Fibroblast of lung (primary cell): ENCODE results near the gene CARD8. TPM values are rescaled to one million over a fixed set of nuclear protein-coding genes. Genes with fewer than 3 reads are reported as not detected.

Experiments used
- DNase-seq, 2 donors: peaks; one replicate each; pipeline versions ENCODE4 v3.0.0 to v3.0.0-alpha.2; 2010; ENCODE audit warnings: low read depth in 2 of 2
- H2AFZ ChIP-seq: 2 replicates; pipeline ENCODE4 v1.5.1; 2012; ENCODE audit warnings: low read length, control low read depth, inconsistent platforms
- H3K27ac ChIP-seq: 2 replicates; pipeline ENCODE4 v1.5.1; 2011; ENCODE audit warnings: low read length, control low read depth; ENCODE audit not compliant: insufficient read depth
- H3K27me3 ChIP-seq: 2 replicates; pipeline ENCODE4 v1.5.1; 2011; ENCODE audit warnings: mild to moderate bottlenecking, low read length; ENCODE audit not compliant: control insufficient read depth, insufficient read depth
- H3K36me3 ChIP-seq: 2 replicates; pipeline ENCODE4 v1.5.1; 2011; ENCODE audit warnings: low read length; ENCODE audit not compliant: control insufficient read depth, insufficient read depth
- H3K4me1 ChIP-seq: 2 replicates; pipeline ENCODE4 v1.5.1; 2011; ENCODE audit warnings: low read length; ENCODE audit not compliant: control insufficient read depth, insufficient read depth; ENCODE audit errors: extremely low read depth
- H3K4me2 ChIP-seq: 2 replicates; pipeline ENCODE4 v1.5.1; 2011; ENCODE audit warnings: low read length, control low read depth; ENCODE audit not compliant: insufficient read depth; ENCODE audit errors: extremely low read depth
- H3K4me3 ChIP-seq, 4 experiments: fragments of 200-600 bp in 1 of 4; sonication (generic) in 1 of 4; replicated peaks in 1 of 4; 2 replicates each; pipeline ENCODE4 v1.5.1; 2011 to 2016; ENCODE audit warnings: low read length in 4 of 4, low read depth in 3 of 4, mild to moderate bottlenecking in 3 of 4, control low read depth in 2 of 4, inconsistent platforms in 1 of 4, mixed read lengths in 1 of 4; ENCODE audit not compliant: insufficient read depth in 1 of 4; ENCODE audit errors: control extremely low read depth in 1 of 4
- H3K79me2 ChIP-seq: 2 replicates; pipeline ENCODE4 v1.5.1; 2012; ENCODE audit warnings: mild to moderate bottlenecking, low read length, inconsistent platforms; ENCODE audit not compliant: control insufficient read depth, insufficient read depth
- H3K9ac ChIP-seq: 2 replicates; pipeline ENCODE4 v1.5.1; 2011; ENCODE audit warnings: mild to moderate bottlenecking, low read length, control low read depth; ENCODE audit not compliant: insufficient read depth
- H3K9me3 ChIP-seq: 2 replicates; pipeline ENCODE4 v1.5.1; 2012; ENCODE audit warnings: low read depth, low read length; ENCODE audit not compliant: control insufficient read depth, insufficient read depth
- H4K20me1 ChIP-seq: 2 replicates; pipeline ENCODE4 v1.5.1; 2011; ENCODE audit warnings: low read length; ENCODE audit not compliant: control insufficient read depth, insufficient read depth; ENCODE audit errors: extremely low read depth
- CTCF ChIP-seq, 2 donors: IDR thresholded peaks in 1 of 2; conservative IDR thresholded peaks in 1 of 2; 1 replicate in 1 of 2; 2 replicates in 1 of 2; pipeline ENCODE4 v1.5.1; 2011 to 2012; ENCODE audit warnings: low read length in 2 of 2, control low read depth in 1 of 2, inconsistent platforms in 1 of 2, low read depth in 1 of 2, mild to moderate bottlenecking in 1 of 2
- EZH2 ChIP-seq: IDR thresholded peaks from 2 replicates; pipeline ENCODE4 v1.5.1; 2012; ENCODE audit warnings: low read length, control low read depth, mild to moderate bottlenecking; ENCODE audit errors: missing control alignments
- polyA plus RNA-seq, 2 donors: library from polyadenylated mRNA; depleted of rRNA in 1 of 2; stranded (reverse) in 1 of 2; unstranded in 1 of 2; fragments of >200 nt; gene quantifications; 2 replicates each; pipeline ENCODE4 v1.2.1, GENCODE V29; 2011 to 2012; ENCODE audit warnings: missing spikeins in 1 of 2
- total RNA-seq: library from RNA; depleted of rRNA; stranded (reverse); fragments of >200 nt; gene quantifications from 2 replicates; pipeline ENCODE4 v1.2.1, GENCODE V29; 2014

CARD8 gene
- total and polyA plus RNA-seq, 2 donors (not counting 1 experiment from before 2014, with no cell fraction given) = 16.4 to 24.1 TPM

- Histone ChIP-seq H3K9ac (no peak overlapping the region), H3K27ac (no peak overlapping the region), H3K36me3 (peaks cover 2% of the 10 kb centered on the region), H3K9me3 (no peaks in the 10 kb centered on the region), H3K4me3 (no peak overlapping the region), H4K20me1 (no peaks in the 10 kb centered on the region), H3K4me1 (peaks cover 2% of the 10 kb centered on the region), H3K27me3 (no peaks in the 10 kb centered on the region), H3K4me2 (no peak overlapping the region), H2AFZ (no peak overlapping the region), H3K79me2 (no peaks in the 10 kb centered on the region)
- DNase-seq = no peak
- TF ChIP-seq EZH2 (no peak), CTCF (conservative IDR thresholded peaks at IDR 0.05 in 1 of 2, IDR thresholded peaks at IDR 0.05 in 1 of 2; ENCODE audit: low read depth in 1 of 2, low read length in 2 of 2) (no peak)
Measured at GRCh38 chr19:48192750-48193149, 63.0 kb downstream of the CARD8 start.

- H3K27me3 ChIP-seq = no peaks in the 10 kb centered on the region
- peaks cover 2% of the 10 kb centered on the region for H3K36me3 ChIP-seq
- H3K79me2 ChIP-seq = no peaks in the 10 kb centered on the region
- no peaks in the 10 kb centered on the region for H3K9me3 ChIP-seq
- H4K20me1 ChIP-seq = no peaks in the 10 kb centered on the region
- TF ChIP-seq EZH2 (no peak), CTCF (conservative IDR thresholded peaks at IDR 0.05 in 1 of 2, IDR thresholded peaks at IDR 0.05 in 1 of 2; ENCODE audit: low read depth in 1 of 2, low read length in 2 of 2) (no peak)
- no peak overlapping the region for H3K9ac ChIP-seq
- H3K4me1 ChIP-seq = no peaks in the 10 kb centered on the region
- H3K4me2 ChIP-seq = no peak overlapping the region
- no peak for DNase-seq
- no peak overlapping the region for H3K4me3 ChIP-seq
- H3K27ac ChIP-seq = no peak overlapping the region
- no peak overlapping the region for H2AFZ ChIP-seq
Measured at GRCh38 chr19:48190885-48191284, 64.8 kb downstream of the CARD8 start.

GRCh38 chr19:48190288-48190884, 65.3 kb downstream of the CARD8 start:
- Histone ChIP-seq H3K79me2 (no peaks in the 10 kb centered on the region), H3K4me2 (no peak overlapping the region), H3K9ac (no peak overlapping the region), H3K27ac (no peak overlapping the region), H3K9me3 (no peaks in the 10 kb centered on the region), H4K20me1 (no peaks in the 10 kb centered on the region), H3K36me3 (peaks cover 2% of the 10 kb centered on the region), H3K27me3 (no peaks in the 10 kb centered on the region), H2AFZ (no peak overlapping the region), H3K4me3 (no peak overlapping the region), H3K4me1 (no peaks in the 10 kb centered on the region)
- TF ChIP-seq EZH2 (no peak), CTCF (conservative IDR thresholded peaks at IDR 0.05 in 1 of 2, IDR thresholded peaks at IDR 0.05 in 1 of 2; ENCODE audit: low read depth in 1 of 2, low read length in 2 of 2) (peak in 1 of 2 donors; percentile 3)
- DNase-seq = peak; percentile 56 to 96
